ENCODE measurements around the gene FAF1.

FAF1 gene

DNA sequence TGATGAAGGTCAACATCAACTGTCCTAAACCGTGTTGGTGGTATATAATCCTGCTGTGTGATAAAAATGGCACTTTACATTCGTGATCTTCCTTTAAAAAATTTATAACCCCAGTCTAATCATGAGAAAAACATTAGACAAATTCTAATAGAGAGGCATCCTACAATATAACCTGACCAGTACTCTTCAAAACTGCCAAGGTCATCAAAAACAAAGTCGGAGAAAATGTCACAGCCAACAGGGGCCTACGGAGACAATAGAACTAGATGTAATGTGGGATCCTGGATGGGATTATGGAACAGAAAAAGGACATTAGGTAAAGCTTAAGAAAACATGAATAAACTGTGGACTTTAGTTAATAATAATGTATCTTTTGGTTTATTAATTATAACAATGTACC is 34.9 kb upstream of the FAF1 start:
- no peaks in the 10 kb centered on the region for H3K9me3 ChIP-seq (ENCODE audit: control insufficient read depth, insufficient read depth, low read depth, low read length)
- H3K4me1 ChIP-seq (ENCODE audit: control insufficient read depth, insufficient read depth, low read length): peaks cover 3% of the 10 kb centered on the region; the same call in 1 of the 2 replicates
- H3K4me3 ChIP-seq (ENCODE audit: low read depth, low read length): no peak overlapping the region
- TF ChIP-seq ZNF473 (tag by site-specific recombination; IDR thresholded peaks at IDR 0.05): no peak
- TF ChIP-seq, protein P1, sequence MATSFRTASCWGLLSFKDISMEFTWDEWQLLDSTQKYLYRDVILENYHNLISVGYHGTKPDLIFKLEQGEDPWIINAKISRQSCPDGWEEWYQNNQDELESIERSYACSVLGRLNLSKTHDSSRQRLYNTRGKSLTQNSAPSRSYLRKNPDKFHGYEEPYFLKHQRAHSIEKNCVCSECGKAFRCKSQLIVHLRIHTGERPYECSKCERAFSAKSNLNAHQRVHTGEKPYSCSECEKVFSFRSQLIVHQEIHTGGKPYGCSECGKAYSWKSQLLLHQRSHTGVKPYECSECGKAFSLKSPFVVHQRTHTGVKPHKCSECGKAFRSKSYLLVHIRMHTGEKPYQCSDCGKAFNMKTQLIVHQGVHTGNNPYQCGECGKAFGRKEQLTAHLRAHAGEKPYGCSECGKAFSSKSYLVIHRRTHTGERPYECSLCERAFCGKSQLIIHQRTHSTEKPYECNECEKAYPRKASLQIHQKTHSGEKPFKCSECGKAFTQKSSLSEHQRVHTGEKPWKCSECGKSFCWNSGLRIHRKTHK (tag by site-specific recombination; IDR thresholded peaks at IDR 0.05): no peak
- no peak for TF ChIP-seq ZNF146 (tag by site-specific recombination; IDR thresholded peaks at IDR 0.05)
- no peak for TF ChIP-seq ZNF184 (tag by site-specific recombination; IDR thresholded peaks at IDR 0.05)
- TF ChIP-seq, protein P2, sequence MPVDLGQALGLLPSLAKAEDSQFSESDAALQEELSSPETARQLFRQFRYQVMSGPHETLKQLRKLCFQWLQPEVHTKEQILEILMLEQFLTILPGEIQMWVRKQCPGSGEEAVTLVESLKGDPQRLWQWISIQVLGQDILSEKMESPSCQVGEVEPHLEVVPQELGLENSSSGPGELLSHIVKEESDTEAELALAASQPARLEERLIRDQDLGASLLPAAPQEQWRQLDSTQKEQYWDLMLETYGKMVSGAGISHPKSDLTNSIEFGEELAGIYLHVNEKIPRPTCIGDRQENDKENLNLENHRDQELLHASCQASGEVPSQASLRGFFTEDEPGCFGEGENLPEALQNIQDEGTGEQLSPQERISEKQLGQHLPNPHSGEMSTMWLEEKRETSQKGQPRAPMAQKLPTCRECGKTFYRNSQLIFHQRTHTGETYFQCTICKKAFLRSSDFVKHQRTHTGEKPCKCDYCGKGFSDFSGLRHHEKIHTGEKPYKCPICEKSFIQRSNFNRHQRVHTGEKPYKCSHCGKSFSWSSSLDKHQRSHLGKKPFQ (tag by site-specific recombination; IDR thresholded peaks at IDR 0.05): no peak
- no peak for TF ChIP-seq ZNF302 (tag by site-specific recombination; IDR thresholded peaks at IDR 0.05; ENCODE audit: low read depth)
- no peak for TF ChIP-seq ZNF335 (tag by site-specific recombination; conservative IDR thresholded peaks at IDR 0.05)
- TF ChIP-seq ZNF785 (tag by site-specific recombination; IDR thresholded peaks at IDR 0.05): no peak
- no peak for TF ChIP-seq OSR2 (tag by site-specific recombination; IDR thresholded peaks at IDR 0.05)
- no peak for TF ChIP-seq ZNF658 (tag by site-specific recombination; IDR thresholded peaks at IDR 0.05)
- no peak for TF ChIP-seq ZNF433 (tag by site-specific recombination; IDR thresholded peaks at IDR 0.05; ENCODE audit: low read depth)
- TF ChIP-seq ZNF202 (tag by site-specific recombination; IDR thresholded peaks at IDR 0.05; ENCODE audit: borderline replicate concordance): no peak
- no peak for TF ChIP-seq ZNF140 (tag by site-specific recombination; IDR thresholded peaks at IDR 0.05)
- TF ChIP-seq ZNF324 (tag by site-specific recombination; IDR thresholded peaks at IDR 0.05): no peak
- TF ChIP-seq, protein P3, sequence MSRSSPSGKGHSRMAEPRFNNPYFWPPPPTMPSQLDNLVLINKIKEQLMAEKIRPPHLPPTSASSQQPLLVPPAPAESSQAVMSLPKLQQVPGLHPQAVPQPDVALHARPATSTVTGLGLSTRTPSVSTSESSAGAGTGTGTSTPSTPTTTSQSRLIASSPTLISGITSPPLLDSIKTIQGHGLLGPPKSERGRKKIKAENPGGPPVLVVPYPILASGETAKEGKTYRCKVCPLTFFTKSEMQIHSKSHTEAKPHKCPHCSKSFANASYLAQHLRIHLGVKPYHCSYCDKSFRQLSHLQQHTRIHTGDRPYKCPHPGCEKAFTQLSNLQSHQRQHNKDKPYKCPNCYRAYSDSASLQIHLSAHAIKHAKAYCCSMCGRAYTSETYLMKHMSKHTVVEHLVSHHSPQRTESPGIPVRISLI (tag by site-specific recombination; IDR thresholded peaks at IDR 0.05): no peak
- TF ChIP-seq YY1 (tag by site-specific recombination; IDR thresholded peaks at IDR 0.05): no peak
- TF ChIP-seq ZNF311 (tag by site-specific recombination; IDR thresholded peaks at IDR 0.05; ENCODE audit: borderline replicate concordance): no peak
- TF ChIP-seq ZNF776 (tag by site-specific recombination; IDR thresholded peaks at IDR 0.05; ENCODE audit: borderline replicate concordance): no peak
- TF ChIP-seq ZNF174 (tag by site-specific recombination; IDR thresholded peaks at IDR 0.05): no peak
- TF ChIP-seq ZNF24 (tag by site-specific recombination; IDR thresholded peaks at IDR 0.05): no peak
- H3K36me3 ChIP-seq (ENCODE audit: control insufficient read depth in 2 of 2, insufficient read depth in 1 of 2, low read length in 2 of 2): no peaks in the 10 kb centered on the region
- CTCF ChIA-PET: no interaction called here
- POLR2A ChIA-PET: no interaction called here
- H3K27ac ChIP-seq (ENCODE audit: extremely low read depth, low read depth, low read length): no peak overlapping the region

DNA sequence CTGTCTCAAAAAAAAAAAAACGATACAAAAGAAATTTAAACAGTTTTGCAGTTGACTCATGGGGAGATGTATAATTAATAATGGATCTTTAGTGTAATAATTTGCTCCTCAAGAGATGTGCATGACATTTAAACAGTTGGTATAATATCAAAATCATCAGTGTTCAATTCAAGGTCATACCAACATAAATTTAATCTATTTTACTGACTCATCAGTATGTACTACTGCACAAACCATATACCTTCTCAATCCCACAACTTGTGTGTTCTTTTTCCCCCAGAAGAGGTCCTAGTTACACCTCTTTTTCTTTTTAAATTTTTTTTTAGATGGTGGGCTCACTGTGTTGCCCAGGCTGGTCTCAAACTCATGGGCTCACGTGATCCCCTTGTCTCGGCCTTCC is 33.6 kb upstream of the FAF1 start:
- Histone ChIP-seq H3K9me3 (ENCODE audit: control insufficient read depth, insufficient read depth, low read depth, low read length) (no peaks in the 10 kb centered on the region), H3K4me3 (ENCODE audit: low read depth, low read length) (no peak overlapping the region), H3K36me3 (ENCODE audit: control insufficient read depth in 2 of 2, insufficient read depth in 1 of 2, low read length in 2 of 2) (no peaks in the 10 kb centered on the region), H3K4me1 (ENCODE audit: control insufficient read depth, insufficient read depth, low read length) (peaks cover 3% of the 10 kb centered on the region; the same call in 1 of the 2 replicates), H3K27ac (ENCODE audit: extremely low read depth, low read depth, low read length) (no peak overlapping the region)
- POLR2A ChIA-PET: no interaction called here
- CTCF ChIA-PET: no interaction called here
- no peak for TF ChIP-seq ZNF792 (tag by site-specific recombination; IDR thresholded peaks at IDR 0.05)
- no peak for TF ChIP-seq ZNF529 (tag by site-specific recombination; IDR thresholded peaks at IDR 0.05; ENCODE audit: insufficient replicate concordance)
- TF ChIP-seq, protein P4, sequence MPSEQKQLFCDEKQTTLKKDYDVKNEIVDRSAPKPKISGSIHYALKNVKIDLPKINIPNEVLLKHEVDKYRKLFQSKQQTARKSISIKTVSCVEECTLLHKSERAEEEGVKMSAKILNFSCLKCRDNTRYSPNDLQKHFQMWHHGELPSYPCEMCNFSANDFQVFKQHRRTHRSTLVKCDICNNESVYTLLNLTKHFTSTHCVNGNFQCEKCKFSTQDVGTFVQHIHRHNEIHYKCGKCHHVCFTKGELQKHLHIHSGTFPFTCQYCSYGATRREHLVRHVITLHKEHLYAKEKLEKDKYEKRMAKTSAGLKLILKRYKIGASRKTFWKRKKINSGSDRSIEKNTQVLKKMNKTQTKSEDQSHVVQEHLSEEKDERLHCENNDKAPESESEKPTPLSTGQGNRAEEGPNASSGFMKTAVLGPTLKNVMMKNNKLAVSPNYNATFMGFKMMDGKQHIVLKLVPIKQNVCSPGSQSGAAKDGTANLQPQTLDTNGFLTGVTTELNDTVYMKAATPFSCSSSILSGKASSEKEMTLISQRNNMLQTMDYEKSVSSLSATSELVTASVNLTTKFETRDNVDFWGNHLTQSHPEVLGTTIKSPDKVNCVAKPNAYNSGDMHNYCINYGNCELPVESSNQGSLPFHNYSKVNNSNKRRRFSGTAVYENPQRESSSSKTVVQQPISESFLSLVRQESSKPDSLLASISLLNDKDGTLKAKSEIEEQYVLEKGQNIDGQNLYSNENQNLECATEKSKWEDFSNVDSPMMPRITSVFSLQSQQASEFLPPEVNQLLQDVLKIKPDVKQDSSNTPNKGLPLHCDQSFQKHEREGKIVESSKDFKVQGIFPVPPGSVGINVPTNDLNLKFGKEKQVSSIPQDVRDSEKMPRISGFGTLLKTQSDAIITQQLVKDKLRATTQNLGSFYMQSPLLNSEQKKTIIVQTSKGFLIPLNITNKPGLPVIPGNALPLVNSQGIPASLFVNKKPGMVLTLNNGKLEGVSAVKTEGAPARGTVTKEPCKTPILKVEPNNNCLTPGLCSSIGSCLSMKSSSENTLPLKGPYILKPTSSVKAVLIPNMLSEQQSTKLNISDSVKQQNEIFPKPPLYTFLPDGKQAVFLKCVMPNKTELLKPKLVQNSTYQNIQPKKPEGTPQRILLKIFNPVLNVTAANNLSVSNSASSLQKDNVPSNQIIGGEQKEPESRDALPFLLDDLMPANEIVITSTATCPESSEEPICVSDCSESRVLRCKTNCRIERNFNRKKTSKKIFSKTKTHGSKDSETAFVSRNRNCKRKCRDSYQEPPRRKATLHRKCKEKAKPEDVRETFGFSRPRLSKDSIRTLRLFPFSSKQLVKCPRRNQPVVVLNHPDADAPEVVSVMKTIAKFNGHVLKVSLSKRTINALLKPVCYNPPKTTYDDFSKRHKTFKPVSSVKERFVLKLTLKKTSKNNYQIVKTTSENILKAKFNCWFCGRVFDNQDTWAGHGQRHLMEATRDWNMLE (tag by site-specific recombination; conservative IDR thresholded peaks at IDR 0.05; ENCODE audit: low read depth): no peak
- no peak for TF ChIP-seq GLIS2 (tag by site-specific recombination; IDR thresholded peaks at IDR 0.05)

All from HEK293 (cell line).